K562 (cell line): ENCODE measurements around the gene ASCL3. TPM values are rescaled to one million over a fixed set of nuclear protein-coding genes. Genes with fewer than 3 reads are reported as not detected.
A peak's percentile ranks its signal among the peaks of the same experiment; 100 is the strongest.

Source experiments
- BRD9 ChIP-seq: fragments of 450-650 bp; IDR thresholded peaks from 2 replicates; pipeline ENCODE4 v1.6.1; 2018; ENCODE audit warnings: low read depth; ENCODE audit not compliant: partially characterized antibody
- CREB3 ChIP-seq: fragments of 450-650 bp; conservative IDR thresholded peaks from 2 replicates; pipeline ENCODE4 v1.6.1; 2016; ENCODE audit warnings: missing genetic modification characterization, low read depth, mild to moderate bottlenecking, missing compliant biosample characterization, moderate library complexity
- CREM ChIP-seq: IDR thresholded peaks from 2 replicates; pipeline ENCODE4 v1.6.1; 2014; ENCODE audit warnings: antibody characterized with exemption, low read depth
- CSDE1 ChIP-seq, 2 experiments: fragments of 450-650 bp; IDR thresholded peaks; 2 replicates each; pipeline ENCODE4 v1.6.1; 2016; ENCODE audit warnings: mild to moderate bottlenecking in 1 of 2
- ETV5 ChIP-seq: sonication (generic); formaldehyde crosslinking; IDR thresholded peaks from 2 replicates; pipeline ENCODE4 v1.4.0; 2020; ENCODE audit warnings: low read depth, mild to moderate bottlenecking, missing genetic modification reagents
- GTF3C2 ChIP-seq: IDR thresholded peaks from 3 replicates; pipeline ENCODE4 v1.6.1; 2011; ENCODE audit warnings: borderline replicate concordance, mild to moderate bottlenecking, moderate library complexity; ENCODE audit not compliant: insufficient read length; ENCODE audit errors: extremely low read depth
- KDM5B ChIP-seq: fragments of 200-600 bp; sonication (generic); IDR thresholded peaks from 2 replicates; pipeline ENCODE4 v1.6.1; 2012; ENCODE audit warnings: low read depth, mild to moderate bottlenecking, moderate library complexity, low read length, control low read depth, inconsistent platforms; ENCODE audit not compliant: insufficient replicate concordance
- NR4A1 ChIP-seq, 2 experiments: fragments of 250-450 bp in 1 of 2; fragments of 450-650 bp in 1 of 2; sonication (Bioruptor Pico) in 1 of 2; IDR thresholded peaks; 2 replicates each; pipeline versions ENCODE4 v1.4.0 to v1.6.1; 2016 to 2020; ENCODE audit warnings: mild to moderate bottlenecking in 2 of 2, missing compliant biosample characterization in 1 of 2, missing genetic modification characterization in 1 of 2, moderate library complexity in 1 of 2
- RBM17 ChIP-seq: fragments of 200-400 bp; formaldehyde crosslinking; IDR thresholded peaks from 2 replicates; pipeline ENCODE4 v1.6.1; 2017; ENCODE audit warnings: low read depth, mild to moderate bottlenecking, low read length, borderline replicate concordance
- SMAD4 ChIP-seq: fragments of 250-450 bp; sonication (Bioruptor Pico); conservative IDR thresholded peaks from 2 replicates; pipeline ENCODE4 v1.8.0; 2021; ENCODE audit warnings: inconsistent platforms, mild to moderate bottlenecking, moderate library complexity
- TSC22D4 ChIP-seq: fragments of 450-650 bp; IDR thresholded peaks from 2 replicates; pipeline ENCODE4 v1.6.1; 2016; ENCODE audit warnings: missing genetic modification characterization, missing biosample characterization, control low read depth
- ZNF23 ChIP-seq: fragments of 250-450 bp; sonication (Bioruptor Pico); IDR thresholded peaks from 2 replicates; pipeline ENCODE4 v1.4.0; 2020; ENCODE audit warnings: mild to moderate bottlenecking
- ZNF318 ChIP-seq, 2 experiments: fragments of 450-650 bp; IDR thresholded peaks; 2 replicates each; pipeline ENCODE4 v1.6.1; 2016; ENCODE audit warnings: mild to moderate bottlenecking in 2 of 2, borderline replicate concordance in 1 of 2, low read depth in 1 of 2, moderate library complexity in 1 of 2
- polyA plus RNA-seq, 8 experiments: library from polyadenylated mRNA; depleted of rRNA in 4 of 8; stranded (reverse) in 5 of 8; unstranded in 3 of 8; fragments of >200 nt; fragmentation: Nextera tagmentation in 2 of 8; fragmentation: Illumina TruSeq in 1 of 8; extraction: Ambion mirVana in 2 of 8; extraction: Trizol in 1 of 8; gene quantifications; 2 replicates each; pipeline versions ENCODE4 v1.2.1 to v1.2.3, GENCODE V29; 2011 to 2014; ENCODE audit warnings: inconsistent platforms in 1 of 8, missing spikeins in 1 of 8
- total RNA-seq, 7 experiments: library from RNA; depleted of rRNA in 6 of 7; stranded (reverse); fragments of >200 nt in 6 of 7; fragmentation: Illumina TruSeq in 2 of 7; extraction: Trizol in 2 of 7; gene quantifications; 2 replicates each; pipeline versions ENCODE4 v1.2.1 to v1.2.3, GENCODE V29; 2011 to 2021; ENCODE audit warnings: low replicate concordance in 1 of 7

ASCL3 gene
- total and polyA plus RNA-seq, 9 of the 15 experiments (the other 6 are each of a cell fraction or from before 2014, with no cell fraction given): not detected

GRCh38 chr11:8911029-8911823 is 31.6 kb downstream of the ASCL3 start, which contains the start of gene AKIP1 (continued):
- TF ChIP-seq GTF3C2 (no peak), BRD9 (no peak), SMAD4 (CRISPR knock-in tag) (no peak), KDM5B (peak; percentile 26), CREB3 (tag) (no peak), NR4A1 (CRISPR knock-in tag; IDR thresholded peaks at IDR 0.05) (0 out of 2 replicates have a peak, but pooled peaks have one; percentile 7), NR4A1 (tag; IDR thresholded peaks at IDR 0.05) (no peak), ZNF23 (CRISPR knock-in tag) (no peak), TSC22D4 (tag) (no peak), RBM17 (no peak), ETV5 (CRISPR knock-in tag) (0 out of 2 replicates have a peak, but pooled peaks have one; percentile 50), ZNF318 (IDR thresholded peaks at IDR 0.05; ENCODE audit: borderline replicate concordance in 1 of 2, low read depth in 1 of 2) (no peak), CREM (no peak; the same call in 1 of the 2 replicates), CSDE1 (IDR thresholded peaks at IDR 0.05) (no peak)
